GM13976 (cell line): ENCODE measurements around the gene MYCBPAP.
A peak's percentile ranks its signal among the peaks of the same experiment; 100 is the strongest.

Source experiments
- DNase-seq: peaks from one replicate; pipeline ENCODE4 v3.0.0; 2012; ENCODE audit warnings: low spot score
- in situ Hi-C: fragments of 300-500 bp; cut with MboI; formaldehyde crosslinking; loops from one replicate; pipeline ENCODE4 v1.12.0; 2022; ENCODE audit warnings: low sequenced_read_pairs, mixed read lengths, inconsistent platforms; ENCODE audit not compliant: unreplicated experiment
- TF ChIP-seq, protein P1 (sequence below): IDR thresholded peaks from 2 replicates; pipeline ENCODE4 v1.5.1; 2012; ENCODE audit warnings: borderline replicate concordance, mild to moderate bottlenecking; ENCODE audit not compliant: insufficient read depth; ENCODE audit errors: extremely low read depth, missing control alignments, control extremely low read depth

Gene MYCBPAP, protein sequence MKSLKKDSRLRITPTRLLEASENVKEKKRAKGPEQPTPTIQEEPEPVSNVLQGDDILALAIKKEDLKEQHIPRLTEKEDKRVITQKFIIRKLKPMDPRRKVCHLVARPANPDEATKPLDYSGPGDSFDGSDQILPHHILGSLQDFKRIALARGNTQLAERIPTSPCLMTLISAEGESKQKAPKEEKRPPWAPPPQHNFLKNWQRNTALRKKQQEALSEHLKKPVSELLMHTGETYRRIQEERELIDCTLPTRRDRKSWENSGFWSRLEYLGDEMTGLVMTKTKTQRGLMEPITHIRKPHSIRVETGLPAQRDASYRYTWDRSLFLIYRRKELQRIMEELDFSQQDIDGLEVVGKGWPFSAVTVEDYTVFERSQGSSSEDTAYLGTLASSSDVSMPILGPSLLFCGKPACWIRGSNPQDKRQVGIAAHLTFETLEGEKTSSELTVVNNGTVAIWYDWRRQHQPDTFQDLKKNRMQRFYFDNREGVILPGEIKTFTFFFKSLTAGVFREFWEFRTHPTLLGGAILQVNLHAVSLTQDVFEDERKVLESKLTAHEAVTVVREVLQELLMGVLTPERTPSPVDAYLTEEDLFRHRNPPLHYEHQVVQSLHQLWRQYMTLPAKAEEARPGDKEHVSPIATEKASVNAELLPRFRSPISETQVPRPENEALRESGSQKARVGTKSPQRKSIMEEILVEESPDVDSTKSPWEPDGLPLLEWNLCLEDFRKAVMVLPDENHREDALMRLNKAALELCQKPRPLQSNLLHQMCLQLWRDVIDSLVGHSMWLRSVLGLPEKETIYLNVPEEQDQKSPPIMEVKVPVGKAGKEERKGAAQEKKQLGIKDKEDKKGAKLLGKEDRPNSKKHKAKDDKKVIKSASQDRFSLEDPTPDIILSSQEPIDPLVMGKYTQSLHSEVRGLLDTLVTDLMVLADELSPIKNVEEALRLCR

DNA sequence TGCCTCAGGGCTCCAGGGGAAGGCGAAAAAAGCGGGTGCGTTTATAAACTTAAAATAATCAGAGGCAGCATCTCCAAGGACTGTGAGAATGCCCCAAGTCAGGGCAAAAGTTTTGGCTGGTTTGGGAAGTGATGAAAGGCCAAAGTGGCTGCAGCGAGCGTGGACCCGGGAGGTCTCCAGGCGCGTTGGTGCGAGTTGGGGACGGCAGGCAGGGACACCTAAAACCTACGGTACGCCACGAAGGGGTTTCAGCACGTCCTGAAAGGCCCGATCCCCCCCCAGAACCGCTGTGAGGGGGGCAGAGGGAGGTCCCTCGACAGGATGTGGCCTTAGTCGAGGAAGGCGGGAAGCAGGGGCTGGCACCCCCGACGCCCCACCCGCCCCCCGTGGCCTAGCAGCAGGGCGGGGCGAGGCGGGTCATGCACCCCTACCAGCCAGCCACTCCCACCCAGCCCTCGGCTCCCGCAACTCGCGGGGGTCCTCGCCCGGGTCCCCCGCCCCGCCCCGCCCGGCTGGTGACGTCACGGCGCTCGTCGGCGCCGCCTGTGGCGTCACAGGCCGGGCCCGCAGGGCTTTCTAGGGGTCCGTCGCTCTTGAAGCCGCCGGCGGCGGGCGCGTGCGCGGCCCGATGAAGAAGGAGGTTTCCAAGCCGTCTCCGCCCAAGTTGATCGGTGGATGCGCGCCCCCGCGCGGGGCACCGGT, at the start of gene MYCBPAP:
TSS of gene MYCBPAP (plus strand) at position 569 of the 702 bp plus-strand sequence. CDS start 236 bp downstream, outside the sequence.
- in situ Hi-C loops, result no loop called here
- TF ChIP-seq, protein P1, sequence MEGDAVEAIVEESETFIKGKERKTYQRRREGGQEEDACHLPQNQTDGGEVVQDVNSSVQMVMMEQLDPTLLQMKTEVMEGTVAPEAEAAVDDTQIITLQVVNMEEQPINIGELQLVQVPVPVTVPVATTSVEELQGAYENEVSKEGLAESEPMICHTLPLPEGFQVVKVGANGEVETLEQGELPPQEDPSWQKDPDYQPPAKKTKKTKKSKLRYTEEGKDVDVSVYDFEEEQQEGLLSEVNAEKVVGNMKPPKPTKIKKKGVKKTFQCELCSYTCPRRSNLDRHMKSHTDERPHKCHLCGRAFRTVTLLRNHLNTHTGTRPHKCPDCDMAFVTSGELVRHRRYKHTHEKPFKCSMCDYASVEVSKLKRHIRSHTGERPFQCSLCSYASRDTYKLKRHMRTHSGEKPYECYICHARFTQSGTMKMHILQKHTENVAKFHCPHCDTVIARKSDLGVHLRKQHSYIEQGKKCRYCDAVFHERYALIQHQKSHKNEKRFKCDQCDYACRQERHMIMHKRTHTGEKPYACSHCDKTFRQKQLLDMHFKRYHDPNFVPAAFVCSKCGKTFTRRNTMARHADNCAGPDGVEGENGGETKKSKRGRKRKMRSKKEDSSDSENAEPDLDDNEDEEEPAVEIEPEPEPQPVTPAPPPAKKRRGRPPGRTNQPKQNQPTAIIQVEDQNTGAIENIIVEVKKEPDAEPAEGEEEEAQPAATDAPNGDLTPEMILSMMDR, result peak; percentile 28
- peak; percentile 93 for DNase-seq

DNA sequence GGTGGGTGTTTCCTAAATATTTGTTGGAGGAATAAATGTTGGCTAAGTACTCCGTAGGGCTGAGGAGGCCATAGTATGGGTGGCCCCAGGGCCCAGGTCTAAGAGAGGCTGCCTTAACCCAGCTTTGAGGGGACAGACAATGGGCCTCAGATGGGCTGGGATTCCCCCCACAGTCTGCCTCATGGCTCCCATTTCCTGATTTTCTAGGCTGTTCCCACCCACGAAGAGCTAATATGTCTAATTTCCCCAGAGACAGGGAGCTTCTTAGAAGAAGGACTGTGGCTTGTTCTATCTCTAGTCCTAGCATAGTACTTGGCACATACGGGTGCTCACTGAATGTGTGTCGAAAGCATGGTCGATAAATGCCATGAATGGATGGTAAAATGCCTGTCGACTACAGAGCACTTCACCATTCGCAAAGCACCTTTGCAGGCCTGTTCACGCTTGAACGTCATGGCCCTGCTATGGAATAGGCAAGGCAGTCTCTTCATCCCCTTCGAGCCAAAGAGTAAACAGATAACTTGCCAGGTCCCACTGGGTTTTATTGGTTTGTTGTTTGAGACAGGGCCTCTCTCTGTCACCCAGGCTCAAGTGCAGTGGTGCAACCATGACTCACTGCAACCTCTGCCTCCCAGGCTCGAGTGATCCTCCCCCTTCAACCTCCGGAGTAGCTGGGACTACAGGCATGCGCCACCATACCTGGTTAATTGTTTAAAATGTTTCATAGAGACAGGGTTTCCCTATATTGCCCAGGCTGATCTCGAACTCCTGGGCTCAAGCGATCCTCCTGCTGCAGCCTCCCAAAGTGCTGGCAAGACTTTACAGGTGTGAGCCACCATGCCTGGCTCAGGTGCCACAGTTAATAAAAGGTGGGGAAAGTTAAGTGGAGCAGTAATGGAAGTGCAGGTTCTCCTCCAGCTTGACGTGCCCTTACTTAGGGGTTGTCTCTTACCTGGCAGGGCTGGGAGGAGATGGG, 49.2 kb upstream of the MYCBPAP start:
- in situ Hi-C loops, result no loop called here
- TF ChIP-seq, protein P1, result no peak
- no peak for DNase-seq

DNA sequence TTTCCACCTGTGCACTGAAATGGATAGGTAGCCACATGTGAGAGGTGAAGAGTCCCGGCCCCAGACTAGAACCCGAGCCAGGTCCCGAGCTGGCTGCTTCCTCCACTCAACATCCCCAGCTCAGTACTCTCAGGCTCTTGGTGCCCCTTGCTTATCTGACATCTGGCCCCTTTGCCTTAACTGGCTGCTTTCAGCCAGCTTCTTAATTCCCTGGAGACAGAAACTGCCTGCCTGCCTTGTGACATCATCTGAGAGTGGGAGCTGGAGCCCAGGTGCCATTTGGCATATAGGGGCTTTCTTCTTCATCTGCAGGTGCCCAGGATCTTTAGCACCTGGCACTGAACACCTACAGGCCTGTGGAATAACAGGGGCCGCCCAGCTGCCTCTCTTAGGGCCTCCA, 48.5 kb upstream of the MYCBPAP start:
- TF ChIP-seq, protein P1, result no peak
- DNase-seq, result peak; percentile 7
- in situ Hi-C loops, result no loop called here

DNA sequence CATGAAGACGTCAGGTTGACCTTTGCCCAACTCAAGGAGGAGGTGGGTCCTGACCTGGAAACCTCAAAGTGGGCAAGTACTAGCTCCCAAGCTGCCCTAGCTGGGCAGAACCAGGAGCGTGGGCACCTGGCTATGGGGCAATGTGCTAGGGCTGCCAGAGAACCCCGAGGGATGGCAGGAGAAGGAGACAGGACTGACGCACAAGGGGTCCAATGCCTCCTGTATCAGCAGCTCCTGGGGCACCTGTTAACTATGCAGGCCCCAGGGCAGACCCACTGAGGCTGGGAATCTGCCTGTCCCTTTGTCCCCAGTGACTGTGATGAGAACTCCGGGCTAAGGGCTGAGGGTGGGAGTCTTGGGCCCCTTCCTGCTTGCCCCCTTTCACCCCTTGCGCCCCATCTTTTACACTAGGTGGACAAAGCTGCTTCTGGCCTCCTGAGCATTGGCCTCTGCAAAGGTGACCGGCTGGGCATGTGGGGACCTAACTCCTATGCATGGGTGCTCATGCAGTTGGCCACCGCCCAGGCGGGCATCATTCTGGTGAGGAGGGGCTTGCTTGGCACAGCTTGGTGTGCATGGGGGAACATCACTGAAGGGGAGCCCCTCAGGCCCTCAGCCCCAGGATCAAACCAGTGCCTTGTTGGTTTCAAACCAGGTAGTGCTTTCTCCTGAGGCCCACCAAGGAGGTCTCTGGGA, 47.3 kb upstream of the MYCBPAP start:
- in situ Hi-C loops, result no loop called here

DNA sequence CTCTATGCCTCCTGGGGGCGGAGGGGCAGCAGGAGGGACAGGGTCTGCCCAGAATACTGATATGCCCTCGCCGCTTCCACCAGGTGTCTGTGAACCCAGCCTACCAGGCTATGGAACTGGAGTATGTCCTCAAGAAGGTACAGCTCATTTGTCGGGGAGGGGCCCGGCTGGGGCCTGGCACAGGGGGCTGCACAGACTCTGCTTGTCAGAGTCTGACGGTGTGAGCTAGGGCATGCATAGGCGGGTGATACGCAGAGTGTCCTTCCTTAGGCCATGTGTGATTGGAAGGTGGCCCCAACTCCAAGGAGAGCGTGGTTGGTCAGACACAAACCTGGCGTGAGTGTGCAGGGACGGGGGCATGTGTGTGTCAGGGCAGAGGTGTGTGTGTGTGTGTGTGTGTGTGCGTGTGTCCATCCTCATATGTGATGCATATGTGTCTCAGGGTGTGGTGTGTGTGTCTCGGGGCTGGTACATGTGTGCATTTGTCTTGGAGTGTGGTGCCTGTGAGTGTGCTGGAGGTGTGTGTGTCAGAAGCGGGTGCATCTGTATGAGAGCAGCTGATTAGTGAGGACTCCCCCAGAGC, 46.6 kb upstream of the MYCBPAP start:
- in situ Hi-C loops, result no loop called here
- TF ChIP-seq, protein P1, result no peak
- DNase-seq, result no peak

More for the DNA sequence above, 47.3 kb upstream of the MYCBPAP start:
- TF ChIP-seq, protein P1, result no peak
- no peak for DNase-seq
